ENCODE results near the gene KCNK10. TPM values are rescaled to one million over a fixed set of nuclear protein-coding genes. Genes with fewer than 3 reads are reported as not detected.

The KCNK10 gene
- polyA plus RNA-seq, 1 experiment = not detected

DNA sequence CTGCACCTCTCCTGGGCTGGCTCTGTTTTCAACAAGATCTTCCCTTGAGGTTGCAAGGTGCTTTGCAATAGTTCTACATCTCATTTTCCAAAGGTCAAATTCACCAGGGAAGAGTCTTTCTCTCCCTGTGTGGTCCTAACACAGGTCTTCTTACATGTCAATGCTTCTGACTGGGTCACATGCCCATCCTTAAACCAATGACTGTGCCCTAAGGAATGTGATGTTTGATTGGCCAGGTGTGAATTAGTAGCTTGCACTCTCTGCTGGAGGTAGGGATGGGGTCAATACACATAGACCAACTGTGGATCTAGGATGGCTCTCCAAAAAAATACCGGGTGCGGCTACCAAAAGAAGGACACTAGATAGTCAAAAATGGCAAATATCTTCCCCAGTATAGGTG is 19.9 kb upstream of the KCNK10 start:
- POLR2A ChIA-PET = no interaction called here
- DNase-seq (ENCODE audit: low read depth) = no peak
- H3K4me3 ChIP-seq (ENCODE audit: low read depth, low read length) = no peak overlapping the region
- no peaks in the 10 kb centered on the region for H3K36me3 ChIP-seq (ENCODE audit: control insufficient read depth, insufficient read depth, low read length)
- CTCF ChIA-PET = interaction anchor here (0.5 kb wide), 1 partner anchor 1584 kb away, joined by 3 read pairs; no protein-coding TSS in a partner anchor
- H3K27me3 ChIP-seq (ENCODE audit: control insufficient read depth, insufficient read depth, low read length) = no peaks in the 10 kb centered on the region
- TF ChIP-seq, protein P1, sequence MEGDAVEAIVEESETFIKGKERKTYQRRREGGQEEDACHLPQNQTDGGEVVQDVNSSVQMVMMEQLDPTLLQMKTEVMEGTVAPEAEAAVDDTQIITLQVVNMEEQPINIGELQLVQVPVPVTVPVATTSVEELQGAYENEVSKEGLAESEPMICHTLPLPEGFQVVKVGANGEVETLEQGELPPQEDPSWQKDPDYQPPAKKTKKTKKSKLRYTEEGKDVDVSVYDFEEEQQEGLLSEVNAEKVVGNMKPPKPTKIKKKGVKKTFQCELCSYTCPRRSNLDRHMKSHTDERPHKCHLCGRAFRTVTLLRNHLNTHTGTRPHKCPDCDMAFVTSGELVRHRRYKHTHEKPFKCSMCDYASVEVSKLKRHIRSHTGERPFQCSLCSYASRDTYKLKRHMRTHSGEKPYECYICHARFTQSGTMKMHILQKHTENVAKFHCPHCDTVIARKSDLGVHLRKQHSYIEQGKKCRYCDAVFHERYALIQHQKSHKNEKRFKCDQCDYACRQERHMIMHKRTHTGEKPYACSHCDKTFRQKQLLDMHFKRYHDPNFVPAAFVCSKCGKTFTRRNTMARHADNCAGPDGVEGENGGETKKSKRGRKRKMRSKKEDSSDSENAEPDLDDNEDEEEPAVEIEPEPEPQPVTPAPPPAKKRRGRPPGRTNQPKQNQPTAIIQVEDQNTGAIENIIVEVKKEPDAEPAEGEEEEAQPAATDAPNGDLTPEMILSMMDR (IDR thresholded peaks at IDR 0.05; ENCODE audit: insufficient read depth, low read depth, low read length) = no peak

DNA sequence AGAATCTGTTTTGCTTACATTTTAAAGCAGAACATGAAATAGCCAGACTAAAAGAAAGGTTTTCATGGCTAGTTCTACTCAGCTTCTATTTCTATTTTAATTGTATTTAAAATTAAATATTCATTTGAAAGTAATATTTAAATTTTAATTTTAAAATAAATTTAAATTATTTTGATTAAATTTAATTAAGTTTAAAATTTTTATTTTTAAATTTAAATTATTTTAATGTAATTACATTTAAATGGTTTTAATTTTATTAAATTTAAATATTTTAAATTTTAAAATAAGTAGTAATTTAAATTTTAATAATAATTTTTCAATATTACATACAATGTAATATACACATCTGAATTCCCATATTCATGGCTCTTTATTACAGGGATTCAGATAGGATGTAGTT is 17.3 kb upstream of the KCNK10 start:
- Histone ChIP-seq H3K27me3 (ENCODE audit: control insufficient read depth, insufficient read depth, low read length) (no peaks in the 10 kb centered on the region), H3K4me3 (ENCODE audit: low read depth, low read length) (no peak overlapping the region), H3K36me3 (ENCODE audit: control insufficient read depth, insufficient read depth, low read length) (no peaks in the 10 kb centered on the region)
- no peak for DNase-seq (ENCODE audit: low read depth)
- CTCF ChIA-PET = interaction anchor here (1.0 kb wide), 1 partner anchor 12 kb away, joined by 3 read pairs; no protein-coding TSS in a partner anchor
- POLR2A ChIA-PET = no interaction called here
- TF ChIP-seq, protein P1 (IDR thresholded peaks at IDR 0.05; ENCODE audit: insufficient read depth, low read depth, low read length) = no peak

DNA sequence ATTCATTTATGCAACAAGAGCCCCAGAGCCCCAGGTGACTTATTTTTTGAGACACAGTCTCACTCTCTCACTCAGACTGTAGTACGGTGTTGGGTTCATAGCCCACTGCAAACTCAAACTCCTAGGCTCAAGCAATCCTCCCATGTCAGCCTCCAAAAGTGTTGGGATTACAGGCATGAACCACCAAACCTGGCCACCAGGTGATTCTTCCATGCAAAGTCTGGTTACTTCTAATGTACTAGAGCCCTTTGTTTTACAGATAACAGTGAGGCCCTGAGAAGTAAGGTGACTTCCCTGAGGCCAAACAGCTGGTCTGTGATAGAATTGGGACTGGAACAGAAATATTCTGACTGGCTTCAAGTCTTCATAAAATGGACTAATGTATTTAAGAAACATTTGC is 10.0 kb upstream of the KCNK10 start:
- no peak for DNase-seq (ENCODE audit: low read depth)
- Histone ChIP-seq H3K36me3 (ENCODE audit: control insufficient read depth, insufficient read depth, low read length) (no peaks in the 10 kb centered on the region), H3K27me3 (ENCODE audit: control insufficient read depth, insufficient read depth, low read length) (no peaks in the 10 kb centered on the region), H3K4me3 (ENCODE audit: low read depth, low read length) (no peak overlapping the region)
- ChIA-PET CTCF (no interaction called here), POLR2A (no interaction called here)
- TF ChIP-seq, protein P1 (IDR thresholded peaks at IDR 0.05; ENCODE audit: insufficient read depth, low read depth, low read length) = no peak

DNA sequence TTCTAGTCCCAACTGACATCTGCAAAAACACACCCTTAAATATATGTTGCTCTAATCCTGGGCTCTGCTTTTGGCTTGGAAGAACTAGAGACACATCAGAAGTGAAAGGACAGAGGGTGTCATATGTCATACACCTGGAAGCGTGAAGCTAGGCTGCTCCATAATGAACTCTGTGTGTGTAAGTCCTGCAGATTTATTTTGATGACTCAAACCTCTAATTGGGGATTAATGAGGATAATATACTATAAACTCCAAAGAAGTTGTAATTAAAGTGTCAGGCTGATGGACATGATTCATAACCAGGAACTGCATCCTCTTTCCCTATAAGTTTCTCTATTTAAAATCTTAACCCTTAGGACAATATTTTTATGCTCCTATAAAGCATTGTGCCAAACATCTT is 4.4 kb upstream of the KCNK10 start:
- CTCF ChIA-PET = interaction anchor here (0.9 kb wide), 1 partner anchor 8 kb away, joined by 3 read pairs; no protein-coding TSS in a partner anchor
- Histone ChIP-seq H3K4me3 (ENCODE audit: low read depth, low read length) (no peak overlapping the region), H3K36me3 (ENCODE audit: control insufficient read depth, insufficient read depth, low read length) (no peaks in the 10 kb centered on the region), H3K27me3 (ENCODE audit: control insufficient read depth, insufficient read depth, low read length) (peaks cover 32% of the 10 kb centered on the region)
- no peak for DNase-seq (ENCODE audit: low read depth)
- POLR2A ChIA-PET = no interaction called here
- TF ChIP-seq, protein P1 (IDR thresholded peaks at IDR 0.05; ENCODE audit: insufficient read depth, low read depth, low read length) = no peak

DNA sequence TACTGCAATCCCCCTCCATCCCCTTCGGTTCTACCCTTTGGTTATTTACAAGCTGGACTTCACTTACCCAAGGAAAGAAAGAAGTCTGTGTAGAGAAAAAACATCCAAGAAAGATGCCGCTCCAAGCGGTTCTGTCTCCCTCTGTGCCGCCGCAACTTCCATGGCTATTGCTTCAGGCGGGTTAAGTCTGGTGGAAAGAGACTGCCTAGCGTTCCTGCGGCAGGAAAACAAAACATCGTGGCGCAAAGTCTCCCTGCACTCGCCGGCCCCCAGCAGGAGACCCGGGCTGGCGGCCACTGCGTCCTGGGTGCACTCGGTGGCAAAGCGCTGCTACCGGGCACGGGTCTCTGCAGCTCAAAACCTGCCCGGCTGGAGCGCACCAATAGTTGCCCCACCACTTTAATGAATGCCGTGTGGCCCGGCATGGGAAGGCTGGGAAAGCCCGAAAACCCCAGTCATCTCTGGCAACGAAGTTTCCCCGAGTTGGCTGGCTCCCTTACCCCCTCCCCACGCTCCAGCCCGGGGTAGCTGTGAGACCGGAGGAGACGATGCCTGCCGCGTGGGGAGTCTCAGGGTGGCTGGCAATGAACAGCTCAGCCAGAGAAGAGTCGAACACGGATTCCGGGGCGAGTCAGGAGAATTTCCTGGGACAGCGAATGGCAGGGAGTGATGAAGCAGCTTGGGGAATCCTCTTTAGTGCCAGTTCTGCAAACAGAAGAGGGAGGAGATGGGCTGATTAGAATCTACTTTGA is 3.5 kb upstream of the KCNK10 start:
- ChIA-PET CTCF (interaction anchor here (0.6 kb wide), 1 partner anchor 42 kb away, joined by 3 read pairs; no protein-coding TSS in a partner anchor), POLR2A (no interaction called here)
- no peaks in the 10 kb centered on the region for H3K36me3 ChIP-seq (ENCODE audit: control insufficient read depth, insufficient read depth, low read length)
- no peak overlapping the region for H3K4me3 ChIP-seq (ENCODE audit: low read depth, low read length)
- no peak for DNase-seq (ENCODE audit: low read depth)
- H3K27me3 ChIP-seq (ENCODE audit: control insufficient read depth, insufficient read depth, low read length) = peaks cover 39% of the 10 kb centered on the region
- TF ChIP-seq, protein P1 (IDR thresholded peaks at IDR 0.05; ENCODE audit: insufficient read depth, low read depth, low read length) = no peak
